Liver (tissue), 3 donors: ENCODE measurements around the gene DENND4A.

Experiments
- ATF3 ChIP-seq: IDR thresholded peaks from 2 replicates; pipeline ENCODE4 v1.6.1; 2016; ENCODE audit warnings: antibody characterized with exemption
- CTCF ChIP-seq: fragments of 150-350 bp; IDR thresholded peaks from 2 replicates; pipeline ENCODE4 v1.5.1; 2017; ENCODE audit warnings: improper control_type of control experiment, low read depth, low read length; ENCODE audit not compliant: missing input control
- EGR1 ChIP-seq, 2 donors: IDR thresholded peaks; 2 replicates each; pipeline ENCODE4 v1.6.1; 2016 to 2018; ENCODE audit warnings: antibody characterized with exemption in 2 of 2, low read depth in 2 of 2
- FOXA1 ChIP-seq: IDR thresholded peaks from 2 replicates; pipeline ENCODE4 v1.6.1; 2016; ENCODE audit warnings: antibody characterized with exemption
- HNF4A ChIP-seq, 2 donors: conservative IDR thresholded peaks; 2 replicates each; pipeline ENCODE4 v1.6.1; 2016; ENCODE audit warnings: antibody characterized with exemption in 2 of 2, mild to moderate bottlenecking in 2 of 2
- HNF4G ChIP-seq: IDR thresholded peaks from 2 replicates; pipeline ENCODE4 v1.6.1; 2016; ENCODE audit warnings: antibody characterized with exemption
- MAX ChIP-seq: IDR thresholded peaks from 2 replicates; pipeline ENCODE4 v1.6.1; 2016; ENCODE audit warnings: antibody characterized with exemption
- RAD21 ChIP-seq, 2 donors: IDR thresholded peaks; 2 replicates each; pipeline ENCODE4 v1.6.1; 2016; ENCODE audit warnings: antibody characterized with exemption in 2 of 2, mild to moderate bottlenecking in 2 of 2
- SP1 ChIP-seq: IDR thresholded peaks from 2 replicates; pipeline ENCODE4 v1.6.1; 2018; ENCODE audit warnings: antibody characterized with exemption, mild to moderate bottlenecking
- TAF1 ChIP-seq: conservative IDR thresholded peaks from 2 replicates; pipeline ENCODE4 v1.6.1; 2016; ENCODE audit warnings: antibody characterized with exemption, mild to moderate bottlenecking
- YY1 ChIP-seq: IDR thresholded peaks from 2 replicates; pipeline ENCODE4 v1.6.1; 2016; ENCODE audit warnings: antibody characterized with exemption, mild to moderate bottlenecking
- TF ChIP-seq, protein P1 (sequence below): IDR thresholded peaks from 2 replicates; pipeline ENCODE4 v1.6.1; 2016; ENCODE audit warnings: antibody characterized with exemption
- TF ChIP-seq, protein P2 (sequence below): IDR thresholded peaks from 2 replicates; pipeline ENCODE4 v1.6.1; 2016; ENCODE audit warnings: antibody characterized with exemption, mild to moderate bottlenecking
- donor health status: healthy.
- donor health status: healthy.

- TF ChIP-seq, protein P1, sequence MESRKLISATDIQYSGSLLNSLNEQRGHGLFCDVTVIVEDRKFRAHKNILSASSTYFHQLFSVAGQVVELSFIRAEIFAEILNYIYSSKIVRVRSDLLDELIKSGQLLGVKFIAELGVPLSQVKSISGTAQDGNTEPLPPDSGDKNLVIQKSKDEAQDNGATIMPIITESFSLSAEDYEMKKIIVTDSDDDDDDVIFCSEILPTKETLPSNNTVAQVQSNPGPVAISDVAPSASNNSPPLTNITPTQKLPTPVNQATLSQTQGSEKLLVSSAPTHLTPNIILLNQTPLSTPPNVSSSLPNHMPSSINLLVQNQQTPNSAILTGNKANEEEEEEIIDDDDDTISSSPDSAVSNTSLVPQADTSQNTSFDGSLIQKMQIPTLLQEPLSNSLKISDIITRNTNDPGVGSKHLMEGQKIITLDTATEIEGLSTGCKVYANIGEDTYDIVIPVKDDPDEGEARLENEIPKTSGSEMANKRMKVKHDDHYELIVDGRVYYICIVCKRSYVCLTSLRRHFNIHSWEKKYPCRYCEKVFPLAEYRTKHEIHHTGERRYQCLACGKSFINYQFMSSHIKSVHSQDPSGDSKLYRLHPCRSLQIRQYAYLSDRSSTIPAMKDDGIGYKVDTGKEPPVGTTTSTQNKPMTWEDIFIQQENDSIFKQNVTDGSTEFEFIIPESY = no peak
- TF ChIP-seq, protein P2, sequence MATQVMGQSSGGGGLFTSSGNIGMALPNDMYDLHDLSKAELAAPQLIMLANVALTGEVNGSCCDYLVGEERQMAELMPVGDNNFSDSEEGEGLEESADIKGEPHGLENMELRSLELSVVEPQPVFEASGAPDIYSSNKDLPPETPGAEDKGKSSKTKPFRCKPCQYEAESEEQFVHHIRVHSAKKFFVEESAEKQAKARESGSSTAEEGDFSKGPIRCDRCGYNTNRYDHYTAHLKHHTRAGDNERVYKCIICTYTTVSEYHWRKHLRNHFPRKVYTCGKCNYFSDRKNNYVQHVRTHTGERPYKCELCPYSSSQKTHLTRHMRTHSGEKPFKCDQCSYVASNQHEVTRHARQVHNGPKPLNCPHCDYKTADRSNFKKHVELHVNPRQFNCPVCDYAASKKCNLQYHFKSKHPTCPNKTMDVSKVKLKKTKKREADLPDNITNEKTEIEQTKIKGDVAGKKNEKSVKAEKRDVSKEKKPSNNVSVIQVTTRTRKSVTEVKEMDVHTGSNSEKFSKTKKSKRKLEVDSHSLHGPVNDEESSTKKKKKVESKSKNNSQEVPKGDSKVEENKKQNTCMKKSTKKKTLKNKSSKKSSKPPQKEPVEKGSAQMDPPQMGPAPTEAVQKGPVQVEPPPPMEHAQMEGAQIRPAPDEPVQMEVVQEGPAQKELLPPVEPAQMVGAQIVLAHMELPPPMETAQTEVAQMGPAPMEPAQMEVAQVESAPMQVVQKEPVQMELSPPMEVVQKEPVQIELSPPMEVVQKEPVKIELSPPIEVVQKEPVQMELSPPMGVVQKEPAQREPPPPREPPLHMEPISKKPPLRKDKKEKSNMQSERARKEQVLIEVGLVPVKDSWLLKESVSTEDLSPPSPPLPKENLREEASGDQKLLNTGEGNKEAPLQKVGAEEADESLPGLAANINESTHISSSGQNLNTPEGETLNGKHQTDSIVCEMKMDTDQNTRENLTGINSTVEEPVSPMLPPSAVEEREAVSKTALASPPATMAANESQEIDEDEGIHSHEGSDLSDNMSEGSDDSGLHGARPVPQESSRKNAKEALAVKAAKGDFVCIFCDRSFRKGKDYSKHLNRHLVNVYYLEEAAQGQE = no peak
- TF ChIP-seq CTCF (no peak), RAD21 (IDR thresholded peaks at IDR 0.05) (no peak), HNF4A (conservative IDR thresholded peaks at IDR 0.05) (no peak), EGR1 (IDR thresholded peaks at IDR 0.05; ENCODE audit: low read depth in 2 of 2) (no peak), ATF3 (no peak), SP1 (no peak), HNF4G (no peak), YY1 (no peak), FOXA1 (no peak), MAX (no peak), TAF1 (no peak)
These were observed 157.7 kb downstream of the DENND4A start for GRCh38 chr15:65634356-65634755.
